ENCODE measurements around the gene ARL4C. TPM values are rescaled to one million over a fixed set of nuclear protein-coding genes. Genes with fewer than 3 reads are reported as not detected.

ARL4C gene
- 40.4 and 42.6 TPM in 2 replicates for total RNA-seq (2014; rRNA removed; shearing (Covaris generic))

- DNase-seq (ENCODE audit: low read depth), result peak; percentile 85
Measured at GRCh38 chr2:234496835-234497593, at the start of gene ARL4C. Gene ARL4C (minus strand): TSS chr2:234497081. CDS start chr2:234496586, 495 bp downstream.

GRCh38 chr2:234544659-234545611 is 48.1 kb upstream of the ARL4C start:
- DNase-seq (ENCODE audit: low read depth), result peak; percentile 83

GRCh38 chr2:234542742-234543141 is 45.9 kb upstream of the ARL4C start:
- DNase-seq (ENCODE audit: low read depth), result no peak

GRCh38 chr2:234537929-234538328 is 41.0 kb upstream of the ARL4C start:
- no peak for DNase-seq (ENCODE audit: low read depth)

- no peak for DNase-seq (ENCODE audit: low read depth)
Measured at GRCh38 chr2:234536178-234536965, 39.5 kb upstream of the ARL4C start.

- no peak for DNase-seq (ENCODE audit: low read depth)
Measured at GRCh38 chr2:234535464-234535863, 38.6 kb upstream of the ARL4C start.

- no peak for DNase-seq (ENCODE audit: low read depth)
Measured at GRCh38 chr2:234534515-234534914, 37.6 kb upstream of the ARL4C start.

- DNase-seq (ENCODE audit: low read depth), result no peak
Measured at GRCh38 chr2:234533626-234534025, 36.7 kb upstream of the ARL4C start.

GRCh38 chr2:234528410-234529148 is 31.7 kb upstream of the ARL4C start:
- DNase-seq (ENCODE audit: low read depth), result no peak

GRCh38 chr2:234526711-234527110 is 29.8 kb upstream of the ARL4C start:
- DNase-seq (ENCODE audit: low read depth), result no peak

- no peak for DNase-seq (ENCODE audit: low read depth)
Measured at GRCh38 chr2:234521536-234521935, 24.7 kb upstream of the ARL4C start.

- DNase-seq (ENCODE audit: low read depth), result no peak
Measured at GRCh38 chr2:234518986-234519642, 22.2 kb upstream of the ARL4C start.

GRCh38 chr2:234517971-234518370 is 21.1 kb upstream of the ARL4C start:
- no peak for DNase-seq (ENCODE audit: low read depth)

- DNase-seq (ENCODE audit: low read depth), result no peak
Measured at GRCh38 chr2:234514873-234515638, 18.2 kb upstream of the ARL4C start.

GRCh38 chr2:234514099-234514498 is 17.2 kb upstream of the ARL4C start:
- no peak for DNase-seq (ENCODE audit: low read depth)

GRCh38 chr2:234512884-234513669 is 16.2 kb upstream of the ARL4C start:
- DNase-seq (ENCODE audit: low read depth), result peak; percentile 54

GRCh38 chr2:234502919-234503285 is 6.0 kb upstream of the ARL4C start:
- DNase-seq (ENCODE audit: low read depth), result peak; percentile 67

GRCh38 chr2:234502285-234502918 is 5.5 kb upstream of the ARL4C start:
- DNase-seq (ENCODE audit: low read depth), result peak; percentile 89

Measured in Daoy (cell line).